Measurements from ENCODE around the gene MOAP1.
"Not testable (repeated sequence)": the region's sequence is repeated elsewhere in the genome, so short reads cannot be mapped to it uniquely, and the experiment has no call there.

MOAP1 gene

GRCh38 chr14:93137864-93138263 lies 46.8 kb downstream of the MOAP1 start:
- no peaks in the 10 kb centered on the region for H3K4me1 ChIP-seq (ENCODE audit: control insufficient read depth, insufficient read depth, low read length)
- H3K9me3 ChIP-seq (ENCODE audit: control insufficient read depth, insufficient read depth, low read depth, low read length): no peaks in the 10 kb centered on the region
- POLR2A ChIA-PET: interaction anchor here (0.6 kb wide), 1 partner anchor 8 kb away, joined by 3 read pairs; no protein-coding TSS in a partner anchor
- no peaks in the 10 kb centered on the region for H3K36me3 ChIP-seq (ENCODE audit: control insufficient read depth in 2 of 2, insufficient read depth in 1 of 2, low read length in 2 of 2)
- no peak overlapping the region for H3K4me3 ChIP-seq (ENCODE audit: low read depth, low read length)
- H3K27ac ChIP-seq (ENCODE audit: extremely low read depth, low read depth, low read length): no peak overlapping the region
- 0 out of 2 replicates have a peak, but pooled peaks have one; percentile 25 for TF ChIP-seq ZBTB17 (tag by site-specific recombination; IDR thresholded peaks at IDR 0.05)
- TF ChIP-seq ZBTB8A (tag by site-specific recombination; IDR thresholded peaks at IDR 0.05): 0 out of 2 replicates have a peak, but pooled peaks have one; percentile 13
- 0 out of 2 replicates have a peak, but pooled peaks have one; percentile 27 for TF ChIP-seq SCRT1 (tag by site-specific recombination; IDR thresholded peaks at IDR 0.05; ENCODE audit: borderline replicate concordance)
- TF ChIP-seq ZNF157 (tag by site-specific recombination; IDR thresholded peaks at IDR 0.05): no peak
- peak; percentile 65 for TF ChIP-seq KLF1 (tag by site-specific recombination; IDR thresholded peaks at IDR 0.05)
- CTCF ChIA-PET: interaction anchor here (0.6 to 12.4 kb wide), 15 partner anchors 9 to 757 kb away, joined by 3 to 155 read pairs (median 4); partner anchors contain the start of gene ITPK1

- H3K4me3 ChIP-seq (ENCODE audit: low read depth, low read length); POLR2A ChIA-PET; H3K36me3 ChIP-seq (ENCODE audit: control insufficient read depth in 2 of 2, insufficient read depth in 1 of 2, low read length in 2 of 2); H3K27ac ChIP-seq (ENCODE audit: extremely low read depth, low read depth, low read length); H3K9me3 ChIP-seq (ENCODE audit: control insufficient read depth, insufficient read depth, low read depth, low read length); H3K4me1 ChIP-seq (ENCODE audit: control insufficient read depth, insufficient read depth, low read length): not testable (repeated sequence)
- CTCF ChIA-PET: interaction anchor here (0.5 to 12.4 kb wide), 3 partner anchors 23 to 1438 kb away, joined by 3 to 155 read pairs (median 4); partner anchors contain the start of gene ITPK1
These were observed 48.2 kb downstream of the MOAP1 start for GRCh38 chr14:93136508-93136907.

- Histone ChIP-seq H3K4me1 (ENCODE audit: control insufficient read depth, insufficient read depth, low read length) (no peaks in the 10 kb centered on the region), H3K4me3 (ENCODE audit: low read depth, low read length) (no peak overlapping the region), H3K9me3 (ENCODE audit: control insufficient read depth, insufficient read depth, low read depth, low read length) (no peaks in the 10 kb centered on the region), H3K27ac (ENCODE audit: extremely low read depth, low read depth, low read length) (no peak overlapping the region), H3K36me3 (ENCODE audit: control insufficient read depth in 2 of 2, insufficient read depth in 1 of 2, low read length in 2 of 2) (no peaks in the 10 kb centered on the region)
- ChIA-PET POLR2A (no interaction called here), CTCF (interaction anchor here (0.5 to 12.4 kb wide), 2 partner anchors 22 to 1437 kb away, joined by 3 to 155 read pairs; partner anchors contain the start of gene ITPK1)
- no peak for TF ChIP-seq ZNF707 (tag by site-specific recombination; IDR thresholded peaks at IDR 0.05)
- TF ChIP-seq TCF7L2 (IDR thresholded peaks at IDR 0.05; ENCODE audit: borderline replicate concordance, low read depth, low read length): no peak
- TF ChIP-seq ZNF670 (tag by site-specific recombination; IDR thresholded peaks at IDR 0.05; ENCODE audit: low read depth): no peak
- no peak for TF ChIP-seq TRIM28 (IDR thresholded peaks at IDR 0.05; ENCODE audit: borderline replicate concordance, low read length)
- no peak for TF ChIP-seq ZFP41 (tag by site-specific recombination; IDR thresholded peaks at IDR 0.05; ENCODE audit: borderline replicate concordance)
- no peak for TF ChIP-seq KLF1 (tag by site-specific recombination; IDR thresholded peaks at IDR 0.05)
- TF ChIP-seq ZNF621 (tag by site-specific recombination; IDR thresholded peaks at IDR 0.05): no peak
- no peak for TF ChIP-seq ZNF138 (tag by site-specific recombination; IDR thresholded peaks at IDR 0.05; ENCODE audit: borderline replicate concordance)
- no peak for TF ChIP-seq ELK4 (IDR thresholded peaks at IDR 0.05; ENCODE audit: borderline replicate concordance, low read depth, low read length)
These were observed 48.7 kb downstream of the MOAP1 start for GRCh38 chr14:93136009-93136408.

- H3K9me3 ChIP-seq (ENCODE audit: control insufficient read depth, insufficient read depth, low read depth, low read length): no peaks in the 10 kb centered on the region
- ChIA-PET POLR2A (no interaction called here), CTCF (interaction anchor here (0.6 to 12.4 kb wide), 2 partner anchors 21 to 156 kb away, joined by 3 to 155 read pairs; partner anchors contain the start of gene ITPK1)
- no peaks in the 10 kb centered on the region for H3K36me3 ChIP-seq (ENCODE audit: control insufficient read depth in 2 of 2, insufficient read depth in 1 of 2, low read length in 2 of 2)
- H3K27ac ChIP-seq (ENCODE audit: extremely low read depth, low read depth, low read length): no peak overlapping the region
- no peaks in the 10 kb centered on the region for H3K4me1 ChIP-seq (ENCODE audit: control insufficient read depth, insufficient read depth, low read length)
- no peak overlapping the region for H3K4me3 ChIP-seq (ENCODE audit: low read depth, low read length)
- TF ChIP-seq ZNF654 (tag by site-specific recombination; IDR thresholded peaks at IDR 0.05; ENCODE audit: low read depth) (no peak), ZNF148 (tag by site-specific recombination; IDR thresholded peaks at IDR 0.05; ENCODE audit: borderline replicate concordance) (no peak), ZSCAN30 (tag by site-specific recombination; IDR thresholded peaks at IDR 0.05) (no peak), ZNF140 (tag by site-specific recombination; IDR thresholded peaks at IDR 0.05) (no peak), ZNF157 (tag by site-specific recombination; IDR thresholded peaks at IDR 0.05) (no peak), GLIS1 (tag by site-specific recombination; IDR thresholded peaks at IDR 0.05) (no peak), SCRT1 (tag by site-specific recombination; IDR thresholded peaks at IDR 0.05; ENCODE audit: borderline replicate concordance) (no peak), ZNF510 (tag by site-specific recombination; IDR thresholded peaks at IDR 0.05; ENCODE audit: insufficient replicate concordance) (no peak), KLF16 (tag by site-specific recombination; IDR thresholded peaks at IDR 0.05) (no peak), ZNF544 (tag by site-specific recombination; IDR thresholded peaks at IDR 0.05) (no peak), ZFP69B (tag by site-specific recombination; IDR thresholded peaks at IDR 0.05) (no peak), ZBTB44 (tag by site-specific recombination; IDR thresholded peaks at IDR 0.05) (no peak)
These were observed 49.3 kb downstream of the MOAP1 start for GRCh38 chr14:93135399-93135798.
